ENCODE results near the gene CD37. TPM values are rescaled to one million over a fixed set of nuclear protein-coding genes. Genes with fewer than 3 reads are reported as not detected.
A peak's percentile ranks its signal among the peaks of the same experiment; 100 is the strongest.

The CD37 gene
- total RNA-seq, 1 experiment from 2014 or later: not detected

GRCh38 chr19:49355909-49356353, 20.7 kb downstream of the CD37 start:
- WGBS (ENCODE audit: extremely low coverage, insufficient read length, low lambda C conversion rate): no CpG with 5 or more reads among the region's 12 CpGs
- H3K4me2 ChIP-seq (ENCODE audit: insufficient read depth, insufficient read length, low read length): no peak overlapping the region
- no peak overlapping the region for H2AFZ ChIP-seq (ENCODE audit: low read length)
- no peak overlapping the region for H3K14ac ChIP-seq (ENCODE audit: insufficient read depth, low read length)
- H3K23me2 ChIP-seq (ENCODE audit: insufficient read length, low read depth, low read length, poor library complexity, severe bottlenecking): no peaks in the 10 kb centered on the region
- no peaks in the 10 kb centered on the region for H3K27me3 Mint-ChIP-seq (ENCODE audit: low read depth)
- peak overlapping the region; percentile 30 to 52 (median 44); a peak in 4 of 7 replicates for H3K27ac Mint-ChIP-seq
- H3K18ac ChIP-seq (ENCODE audit: insufficient read length, low read depth, low read length): no peak overlapping the region
- H3T11ph ChIP-seq (ENCODE audit: low read length): no peak overlapping the region
- H3K79me2 ChIP-seq (ENCODE audit: insufficient read depth, low read length): peaks cover 3% of the 10 kb centered on the region; the same call in 1 of the 2 replicates
- H3K9me3 Mint-ChIP-seq: no peaks in the 10 kb centered on the region
- no peak overlapping the region for H3K27ac ChIP-seq (ENCODE audit: insufficient read length, low read depth, low read length)
- no peak overlapping the region for H3K56ac ChIP-seq (ENCODE audit: insufficient read length, low read depth, low read length)
- H3K4ac ChIP-seq (ENCODE audit: low read depth, low read length): no peak overlapping the region
- H4K8ac ChIP-seq (replicated peaks; ENCODE audit: insufficient read length, low read depth, low read length): no peak overlapping the region
- H4K20me1 ChIP-seq (ENCODE audit: control insufficient read depth, insufficient read depth, insufficient read length): no peaks in the 10 kb centered on the region
- DNase-seq: no peak
- H3K23ac ChIP-seq (ENCODE audit: insufficient read length, low read depth, low read length): no peak overlapping the region
- no peak overlapping the region for H2BK20ac ChIP-seq (ENCODE audit: low read depth, low read length, poor library complexity, severe bottlenecking)
- no peak overlapping the region for H4K5ac ChIP-seq (ENCODE audit: insufficient read length, low read depth, low read length)
- no peak overlapping the region for H2AK5ac ChIP-seq (ENCODE audit: insufficient read length, low read length)
- H3K9ac ChIP-seq (ENCODE audit: extremely low read depth, insufficient read length, low read length): no peak overlapping the region
- no peak overlapping the region for H2BK12ac ChIP-seq (ENCODE audit: insufficient read length, low read depth, low read length)
- no peak overlapping the region for H2BK5ac ChIP-seq (ENCODE audit: insufficient read length, low read length)
- H2BK120ac ChIP-seq (ENCODE audit: low read depth, low read length, poor library complexity, severe bottlenecking): no peak overlapping the region
- peaks cover 72 to 89% (median 83%) of the 10 kb centered on the region in 3 experiments; a peak in 6 of 7 replicates for H3K36me3 Mint-ChIP-seq (ENCODE audit: insufficient read depth in 1 of 3, low read depth in 3 of 3)
- no peaks in the 10 kb centered on the region for H3K4me1 ChIP-seq (ENCODE audit: insufficient read depth, low read length)
- H4K91ac ChIP-seq (ENCODE audit: insufficient read length, low read depth, low read length): no peak overlapping the region
- TF ChIP-seq CTCF (conservative IDR thresholded peaks at IDR 0.05): no peak
- H3K4me1 Mint-ChIP-seq: peaks cover 4 to 23% of the 10 kb centered on the region in 2 experiments
- H3K27me3 ChIP-seq (ENCODE audit: insufficient read depth, low read length): no peaks in the 10 kb centered on the region
- H2BK15ac ChIP-seq (ENCODE audit: low read depth, low read length): no peak overlapping the region
- H3K79me1 ChIP-seq (ENCODE audit: insufficient read depth, low read depth, low read length, poor library complexity, severe bottlenecking): peaks cover 6% of the 10 kb centered on the region
- H3K9me3 ChIP-seq (ENCODE audit: control insufficient read depth, low read depth, low read length): no peaks in the 10 kb centered on the region
- no peak overlapping the region for H3K4me3 Mint-ChIP-seq

All from H9 (cell line).